Activated naive CD4-positive, alpha-beta T cell treated with anti-CD3 and anti-CD28 coated beads, Interleukin-2, amount 10 ng/mL, durations not matched to agents 7 days and 5 days (primary cell): ENCODE results near the gene OSCAR.

ENCODE experiments used
- CTCF ChIA-PET: fragments of 350-600 bp; sonication (Branson Sonifier 250); formaldehyde crosslinking; loops from one replicate; lab custom pipeline; 2021; ENCODE audit warnings: antibody characterized with exemption; lab: Charles Lee
- DNase-seq: peaks from one replicate; pipeline ENCODE4 v3.0.0-alpha.2; 2020
- H3K27ac Mint-ChIP-seq: one replicate; pipeline ENCODE4 v1.8.0; 2021; ENCODE audit warnings: mild to moderate bottlenecking, moderate library complexity, mixed read lengths
- H3K27me3 Mint-ChIP-seq: one replicate; pipeline ENCODE4 v1.8.0; 2021; ENCODE audit warnings: mild to moderate bottlenecking, mixed read lengths
- H3K36me3 Mint-ChIP-seq: one replicate; pipeline ENCODE4 v1.8.0; 2021; ENCODE audit warnings: mixed read lengths
- H3K4me1 Mint-ChIP-seq: one replicate; pipeline ENCODE4 v1.8.0; 2021; ENCODE audit warnings: mixed read lengths
- H3K4me3 Mint-ChIP-seq: one replicate; pipeline ENCODE4 v1.8.0; 2021; ENCODE audit warnings: mild to moderate bottlenecking, moderate library complexity, mixed read lengths
- H3K9me3 Mint-ChIP-seq: one replicate; pipeline ENCODE4 v1.8.0; 2021; ENCODE audit warnings: mixed read lengths

The OSCAR gene, protein sequence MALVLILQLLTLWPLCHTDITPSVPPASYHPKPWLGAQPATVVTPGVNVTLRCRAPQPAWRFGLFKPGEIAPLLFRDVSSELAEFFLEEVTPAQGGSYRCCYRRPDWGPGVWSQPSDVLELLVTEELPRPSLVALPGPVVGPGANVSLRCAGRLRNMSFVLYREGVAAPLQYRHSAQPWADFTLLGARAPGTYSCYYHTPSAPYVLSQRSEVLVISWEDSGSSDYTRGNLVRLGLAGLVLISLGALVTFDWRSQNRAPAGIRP

DNA sequence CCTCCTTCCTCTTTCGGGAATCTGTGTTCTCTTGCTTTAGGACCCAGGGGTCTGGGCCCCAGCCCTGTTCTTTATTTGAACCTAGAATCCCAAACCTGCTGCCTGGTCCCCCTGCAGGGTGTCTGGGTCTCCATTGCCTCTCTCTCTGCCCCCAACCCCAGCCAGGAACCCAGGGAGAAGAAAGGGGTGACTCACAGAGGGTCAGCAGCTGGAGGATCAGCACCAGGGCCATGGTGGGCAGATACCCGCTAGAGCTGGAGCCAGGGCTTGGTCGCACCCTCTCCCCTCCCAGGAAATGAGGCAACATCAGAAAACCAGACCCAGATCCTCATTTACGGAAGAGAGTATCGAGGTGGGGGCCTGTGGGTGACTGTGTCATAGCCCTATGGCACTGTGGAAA, at the start of gene OSCAR:
Gene OSCAR (minus strand): TSS at position 243 of the 400 bp plus-strand sequence. CDS start 11 bp downstream, at position 232.
- peaks cover 23% of the 10 kb centered on the region for H3K27me3 Mint-ChIP-seq

DNA sequence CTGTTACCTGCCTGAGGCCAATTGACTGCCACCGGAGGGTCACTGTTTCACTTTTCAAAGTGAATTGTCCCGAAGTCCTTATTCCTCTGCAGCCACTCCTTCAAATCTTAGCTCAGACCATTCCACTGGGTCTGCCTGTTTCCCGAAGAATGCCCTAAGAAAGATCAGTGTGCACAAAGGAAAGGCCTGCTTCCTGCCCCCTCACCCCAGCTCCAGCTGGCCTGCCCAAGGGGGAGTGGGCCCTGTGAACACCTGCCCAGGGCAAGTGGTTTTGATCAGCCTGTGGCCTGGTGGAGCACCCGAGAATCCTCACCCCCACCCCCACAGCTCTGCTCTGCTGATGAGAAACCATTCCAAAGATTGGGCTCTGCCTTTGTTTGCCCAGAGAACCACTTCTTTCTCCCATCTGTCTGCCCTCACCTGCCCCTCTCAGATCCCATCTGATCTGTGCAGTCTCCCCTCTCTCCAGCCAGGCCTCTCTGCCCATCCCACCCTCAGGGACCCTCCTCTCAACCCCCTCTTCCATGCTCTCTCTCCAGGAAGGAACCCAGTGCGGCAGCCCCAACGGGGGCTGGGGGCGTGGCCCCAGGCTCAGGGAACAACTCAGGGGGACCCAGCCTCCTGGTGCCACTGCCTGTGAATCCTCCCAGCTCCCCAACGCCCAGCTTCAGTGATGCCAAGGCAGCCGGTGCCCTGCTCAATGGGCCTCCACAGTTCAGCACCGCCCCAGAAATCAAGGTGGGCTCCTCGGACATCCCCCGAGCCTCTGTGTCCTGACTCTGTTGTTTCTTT, 48.6 kb upstream of the OSCAR start:
- Mint-ChIP-seq H3K4me3 (no peak overlapping the region), H3K36me3 (peaks cover 71% of the 10 kb centered on the region), H3K9me3 (no peaks in the 10 kb centered on the region), H3K27ac (no peak overlapping the region), H3K27me3 (no peaks in the 10 kb centered on the region), H3K4me1 (peaks cover 7% of the 10 kb centered on the region)
- no peak for DNase-seq
- CTCF ChIA-PET, result interaction anchor here (1.2 kb wide), 1 partner anchor 10 kb away, joined by 3 read pairs; the partner anchor contains the start of gene LENG1

More for the DNA sequence above, at the start of gene OSCAR:
- CTCF ChIA-PET, result no interaction called here
- peak within 1 kb of the TSS; percentile 60 for H3K27ac Mint-ChIP-seq
- DNase-seq, result no peak
- peaks cover 30% of the 10 kb centered on the region for H3K4me1 Mint-ChIP-seq
- peaks cover 6% of the 10 kb centered on the region for H3K36me3 Mint-ChIP-seq
- H3K9me3 Mint-ChIP-seq, result no peaks in the 10 kb centered on the region
- peak within 1 kb of the TSS; percentile 2 for H3K4me3 Mint-ChIP-seq

DNA sequence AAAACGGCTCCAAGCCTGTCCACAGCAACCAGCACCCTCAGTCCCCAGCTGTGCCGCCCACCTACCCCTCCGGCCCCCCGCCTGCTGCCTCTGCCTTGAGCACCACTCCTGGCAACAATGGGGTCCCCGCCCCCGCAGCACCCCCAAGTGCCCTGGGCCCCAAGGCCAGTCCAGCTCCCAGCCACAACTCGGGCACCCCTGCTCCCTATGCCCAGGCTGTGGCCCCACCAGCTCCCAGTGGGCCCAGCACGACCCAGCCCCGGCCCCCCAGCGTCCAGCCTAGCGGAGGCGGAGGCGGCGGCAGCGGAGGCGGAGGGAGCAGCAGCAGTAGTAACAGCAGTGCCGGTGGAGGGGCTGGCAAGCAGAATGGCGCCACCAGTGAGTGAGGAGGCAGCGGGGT, 47.6 kb upstream of the OSCAR start:
- Mint-ChIP-seq H3K9me3 (no peaks in the 10 kb centered on the region), H3K36me3 (peaks cover 72% of the 10 kb centered on the region), H3K4me3 (no peak overlapping the region), H3K27me3 (no peaks in the 10 kb centered on the region), H3K4me1 (peaks cover under 1% of the 10 kb centered on the region), H3K27ac (no peak overlapping the region)
- CTCF ChIA-PET, result interaction anchor here (1.2 kb wide), 1 partner anchor 11 kb away, joined by 3 read pairs; the partner anchor contains the start of gene LENG1
- DNase-seq, result no peak

DNA sequence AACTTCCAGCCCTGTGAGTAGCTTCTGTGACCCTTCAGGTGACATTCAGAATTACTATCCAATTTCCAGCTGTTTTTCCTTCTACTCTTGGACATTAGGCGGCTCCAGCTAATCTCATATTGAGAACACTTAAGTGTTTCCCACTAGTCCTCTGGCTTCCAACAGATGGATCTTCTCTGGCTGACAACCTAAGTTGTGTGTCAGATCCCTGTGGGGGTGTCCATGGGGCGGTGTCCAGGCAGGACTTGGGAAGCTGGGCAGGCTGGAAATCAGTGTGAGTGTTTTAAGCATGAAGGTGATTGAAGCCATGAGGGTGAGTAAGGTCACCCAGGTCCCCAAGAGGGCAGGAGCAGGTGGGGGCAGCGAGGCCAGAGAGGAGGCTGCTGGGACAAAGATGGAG, 47.1 kb upstream of the OSCAR start:
- no peak for DNase-seq
- no peaks in the 10 kb centered on the region for H3K9me3 Mint-ChIP-seq
- no peak overlapping the region for H3K4me3 Mint-ChIP-seq
- H3K27ac Mint-ChIP-seq, result no peak overlapping the region
- H3K36me3 Mint-ChIP-seq, result peaks cover 73% of the 10 kb centered on the region
- no peaks in the 10 kb centered on the region for H3K4me1 Mint-ChIP-seq
- no peaks in the 10 kb centered on the region for H3K27me3 Mint-ChIP-seq
- CTCF ChIA-PET, result no interaction called here

DNA sequence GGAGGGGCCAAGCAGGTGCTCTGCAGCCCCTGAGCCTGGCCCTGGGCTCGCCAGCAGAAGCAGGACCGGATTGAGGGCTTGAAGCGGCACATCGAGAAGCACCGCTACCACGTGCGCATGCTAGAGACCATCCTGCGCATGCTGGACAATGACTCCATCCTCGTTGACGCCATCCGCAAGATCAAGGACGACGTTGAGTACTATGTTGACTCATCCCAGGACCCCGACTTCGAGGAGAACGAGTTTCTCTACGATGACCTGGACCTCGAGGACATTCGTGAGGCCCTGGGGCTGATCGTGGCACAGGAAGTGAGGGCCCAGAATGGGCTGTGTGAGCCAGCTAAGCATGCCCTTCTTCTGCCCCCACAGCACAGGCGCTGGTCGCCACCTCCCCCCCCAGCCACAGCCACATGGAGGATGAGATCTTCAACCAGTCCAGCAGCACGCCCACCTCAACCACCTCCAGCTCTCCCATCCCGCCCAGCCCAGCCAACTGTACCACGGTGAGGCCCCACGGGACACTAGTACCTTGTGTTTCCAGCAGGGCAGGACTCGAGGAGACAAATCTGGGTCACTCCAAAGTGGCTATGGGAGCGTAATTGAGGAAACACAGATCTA, 45.0 kb upstream of the OSCAR start:
- H3K27ac Mint-ChIP-seq, result no peak overlapping the region
- H3K9me3 Mint-ChIP-seq, result no peaks in the 10 kb centered on the region
- peaks cover 9% of the 10 kb centered on the region for H3K4me1 Mint-ChIP-seq
- H3K27me3 Mint-ChIP-seq, result no peaks in the 10 kb centered on the region
- CTCF ChIA-PET, result no interaction called here
- no peak overlapping the region for H3K4me3 Mint-ChIP-seq
- peaks cover 68% of the 10 kb centered on the region for H3K36me3 Mint-ChIP-seq
- no peak for DNase-seq

DNA sequence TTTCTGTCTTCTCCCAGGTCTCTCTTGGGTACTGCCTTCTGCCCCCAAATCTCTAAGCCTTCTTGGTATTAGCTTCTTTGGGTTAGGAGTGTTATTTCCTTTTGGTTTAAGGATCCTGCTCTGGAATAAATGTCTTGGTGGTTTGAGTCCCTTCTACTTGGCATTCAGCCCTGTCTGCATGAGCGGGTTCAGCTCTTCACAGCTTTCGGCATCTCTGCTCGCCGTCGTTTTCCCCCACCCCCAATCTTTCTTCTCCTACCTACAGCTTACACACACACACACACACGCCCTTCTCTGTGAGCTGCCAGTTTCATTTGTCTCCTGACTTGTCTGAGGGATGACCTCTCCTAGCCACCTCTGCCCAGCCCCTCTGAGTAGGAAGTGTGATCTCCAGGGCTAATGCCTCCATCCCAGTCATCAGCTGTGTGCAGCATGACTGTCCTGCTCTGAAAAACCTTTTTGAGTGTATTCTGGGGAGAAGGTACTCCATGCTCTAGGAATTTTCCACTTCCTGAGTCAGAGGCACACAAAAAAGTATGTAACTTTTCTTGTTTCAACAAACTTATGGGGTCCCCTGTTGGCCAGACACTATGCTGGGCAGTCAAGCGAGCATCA, 41.7 kb upstream of the OSCAR start:
- Mint-ChIP-seq H3K27me3 (no peaks in the 10 kb centered on the region), H3K27ac (peak overlapping the region; percentile 26), H3K9me3 (no peaks in the 10 kb centered on the region), H3K36me3 (peaks cover 68% of the 10 kb centered on the region), H3K4me1 (peaks cover 31% of the 10 kb centered on the region), H3K4me3 (no peak overlapping the region)
- DNase-seq, result no peak
- CTCF ChIA-PET, result no interaction called here

DNA sequence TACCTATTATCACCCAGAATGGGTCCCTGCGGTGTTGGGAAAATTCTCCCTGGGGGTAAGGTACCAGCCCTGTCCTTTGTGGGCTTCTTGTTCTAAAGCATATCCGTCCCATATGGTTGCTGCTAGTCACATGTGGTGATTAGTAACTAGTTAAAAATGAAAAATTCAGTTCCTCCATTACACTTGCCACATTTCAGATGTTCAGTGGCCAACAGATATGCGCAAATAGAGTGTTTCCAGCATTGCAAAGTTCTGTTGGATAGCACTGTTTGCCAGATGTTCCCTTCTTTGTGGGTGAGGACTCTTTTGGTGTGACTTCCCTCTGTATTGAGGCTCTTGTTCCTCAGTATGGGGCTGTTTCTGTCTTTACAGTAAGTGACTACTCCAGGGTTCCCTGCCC, 40.8 kb upstream of the OSCAR start:
- Mint-ChIP-seq H3K9me3 (no peaks in the 10 kb centered on the region), H3K27me3 (no peaks in the 10 kb centered on the region), H3K36me3 (peaks cover 59% of the 10 kb centered on the region), H3K27ac (no peak overlapping the region), H3K4me3 (no peak overlapping the region), H3K4me1 (peaks cover 35% of the 10 kb centered on the region)
- CTCF ChIA-PET, result no interaction called here
- DNase-seq, result no peak

DNA sequence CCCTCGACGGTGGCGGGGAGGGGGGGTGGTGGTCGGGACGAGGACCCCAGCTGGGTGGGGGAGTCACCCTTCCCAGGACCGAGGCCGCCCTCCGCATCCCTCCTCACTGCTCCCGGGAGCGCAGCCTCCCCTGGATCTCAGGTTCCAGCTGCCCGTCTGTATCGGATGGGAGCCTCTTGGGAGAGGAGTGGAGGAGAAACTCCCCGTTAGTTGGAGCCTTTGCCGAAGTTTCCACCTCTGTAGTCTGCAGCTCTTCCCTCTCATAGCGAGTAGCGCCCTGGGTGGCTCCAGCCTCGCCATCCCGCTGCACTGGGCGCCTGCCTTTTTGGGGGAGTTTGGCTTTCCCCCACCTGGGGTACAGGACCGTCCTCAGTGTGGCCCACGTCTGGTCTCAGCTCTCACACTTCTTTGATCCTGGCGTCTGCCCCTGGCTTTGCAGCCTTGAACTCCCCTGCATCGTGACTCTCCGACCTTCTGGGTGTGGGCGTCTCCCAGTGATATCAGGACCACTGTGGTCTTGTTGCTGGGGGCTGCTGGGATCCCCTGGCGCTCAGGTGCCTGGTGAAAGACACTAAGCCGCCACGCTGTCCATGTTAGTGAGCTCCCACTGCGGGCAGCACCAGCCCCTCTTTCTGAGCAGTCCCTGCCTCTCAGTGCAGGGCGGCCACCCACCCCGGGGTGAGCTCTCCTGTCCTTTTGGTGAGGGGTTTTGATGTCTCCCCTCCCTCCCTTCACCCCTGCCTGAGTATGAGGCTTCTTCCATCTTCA, 38.1 kb upstream of the OSCAR start:
- peak overlapping the region; percentile 90 for H3K27ac Mint-ChIP-seq
- peak overlapping the region; percentile 80 for H3K4me3 Mint-ChIP-seq
- peaks cover 50% of the 10 kb centered on the region for H3K4me1 Mint-ChIP-seq
- H3K36me3 Mint-ChIP-seq, result peaks cover 39% of the 10 kb centered on the region
- CTCF ChIA-PET, result interaction anchor here (1.6 kb wide), 1 partner anchor 21 kb away, joined by 3 read pairs; the partner anchor contains the start of gene LENG1
- peaks cover 7% of the 10 kb centered on the region for H3K27me3 Mint-ChIP-seq
- DNase-seq, result peak; percentile 30
- H3K9me3 Mint-ChIP-seq, result peaks cover 3% of the 10 kb centered on the region

DNA sequence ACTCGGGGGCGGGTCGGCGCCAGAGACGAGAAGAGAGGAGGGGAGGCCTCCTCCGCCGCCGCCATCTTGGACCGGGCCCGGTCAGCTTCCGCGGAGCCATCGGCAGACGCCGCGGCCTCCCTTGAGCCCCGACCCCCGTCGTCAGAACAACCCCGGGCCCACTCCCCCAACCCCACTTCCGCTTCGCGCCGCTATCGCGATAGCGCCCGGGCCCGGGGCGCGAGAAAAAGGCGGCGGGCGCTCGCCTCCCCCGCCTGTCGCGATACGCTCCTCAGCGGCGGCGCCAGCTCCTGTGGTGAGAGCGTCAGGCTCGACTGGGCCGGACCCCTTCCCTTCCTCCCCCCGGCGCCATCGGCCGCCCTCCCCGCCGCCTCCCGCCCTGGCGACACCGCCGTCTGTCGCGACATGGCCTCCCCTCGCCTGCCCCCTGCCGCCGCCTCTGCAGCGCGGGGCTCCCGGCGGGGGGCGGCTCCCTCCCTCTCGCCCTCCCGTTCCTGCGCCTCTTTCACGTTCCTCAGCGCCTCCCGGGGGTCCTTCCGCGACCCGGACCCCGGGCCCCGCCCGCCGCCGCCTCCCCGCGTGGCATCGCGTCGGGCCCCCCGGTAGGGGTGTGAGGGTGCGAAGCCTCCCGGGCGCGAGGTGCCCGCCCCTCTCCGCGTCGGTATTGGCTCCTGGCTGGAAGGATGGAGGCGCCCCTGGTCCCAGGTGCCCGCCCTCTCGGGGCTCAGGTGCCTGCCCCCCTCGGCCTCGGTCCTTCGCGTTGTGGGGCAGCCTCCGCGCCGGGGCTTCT, 37.3 kb upstream of the OSCAR start, which contains the start of gene CNOT3:
Gene CNOT3 (plus strand): TSS at position 64 of the 790 bp plus-strand sequence. CDS start 5,217 bp downstream, outside the sequence.
- Mint-ChIP-seq H3K36me3 (peaks cover 32% of the 10 kb centered on the region), H3K4me3 (peak within 1 kb of the TSS; percentile 80), H3K4me1 (peaks cover 50% of the 10 kb centered on the region), H3K27me3 (peaks cover 7% of the 10 kb centered on the region), H3K9me3 (peaks cover 3% of the 10 kb centered on the region), H3K27ac (peak within 1 kb of the TSS; percentile 91)
- peak; percentile 65 for DNase-seq
- CTCF ChIA-PET, result interaction anchor here (0.6 to 1.6 kb wide), 3 partner anchors 21 to 41 kb away, joined by 3 to 4 read pairs (median 3); partner anchors contain the start of gene LENG1

DNA sequence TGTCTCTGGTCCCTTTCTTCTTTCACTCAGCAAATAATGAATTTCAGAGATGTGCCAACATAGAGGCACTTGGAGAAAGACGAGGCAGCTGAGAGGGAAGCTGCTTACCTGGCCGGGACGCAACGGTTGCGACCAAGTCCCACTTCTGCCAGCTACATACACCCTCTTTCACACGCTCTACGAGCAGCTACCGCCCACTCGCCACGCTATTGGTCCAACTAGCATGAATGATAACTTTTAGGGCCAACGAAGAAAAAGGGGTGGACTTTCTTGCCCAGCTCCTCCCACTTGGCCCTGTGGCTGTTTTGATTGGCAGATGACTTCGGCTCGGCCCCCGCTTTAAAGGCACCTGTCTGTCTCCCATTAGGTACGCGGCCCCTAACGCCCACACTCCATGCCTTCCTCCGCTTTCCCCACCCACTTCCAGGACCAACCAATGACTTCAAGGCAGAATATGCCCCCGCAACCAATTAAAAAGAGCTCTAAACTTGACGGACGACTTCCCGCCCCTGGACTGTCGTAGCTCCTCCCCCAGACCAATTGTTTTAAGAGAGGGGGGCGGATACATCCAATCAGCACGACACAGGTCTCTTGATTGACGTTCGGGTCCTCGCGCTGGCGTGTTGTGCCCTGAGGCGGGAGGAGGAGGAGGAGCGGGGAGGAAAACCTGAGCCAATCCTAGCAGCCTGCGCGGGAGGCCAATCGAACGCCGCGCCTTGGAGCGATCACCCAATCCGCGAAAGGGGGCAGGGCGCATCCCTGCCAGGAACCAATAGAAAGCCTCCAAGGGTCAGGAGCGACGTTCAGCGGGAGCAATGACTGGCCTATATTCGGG, 36.5 kb upstream of the OSCAR start:
- peaks cover 50% of the 10 kb centered on the region for H3K4me1 Mint-ChIP-seq

DNA sequence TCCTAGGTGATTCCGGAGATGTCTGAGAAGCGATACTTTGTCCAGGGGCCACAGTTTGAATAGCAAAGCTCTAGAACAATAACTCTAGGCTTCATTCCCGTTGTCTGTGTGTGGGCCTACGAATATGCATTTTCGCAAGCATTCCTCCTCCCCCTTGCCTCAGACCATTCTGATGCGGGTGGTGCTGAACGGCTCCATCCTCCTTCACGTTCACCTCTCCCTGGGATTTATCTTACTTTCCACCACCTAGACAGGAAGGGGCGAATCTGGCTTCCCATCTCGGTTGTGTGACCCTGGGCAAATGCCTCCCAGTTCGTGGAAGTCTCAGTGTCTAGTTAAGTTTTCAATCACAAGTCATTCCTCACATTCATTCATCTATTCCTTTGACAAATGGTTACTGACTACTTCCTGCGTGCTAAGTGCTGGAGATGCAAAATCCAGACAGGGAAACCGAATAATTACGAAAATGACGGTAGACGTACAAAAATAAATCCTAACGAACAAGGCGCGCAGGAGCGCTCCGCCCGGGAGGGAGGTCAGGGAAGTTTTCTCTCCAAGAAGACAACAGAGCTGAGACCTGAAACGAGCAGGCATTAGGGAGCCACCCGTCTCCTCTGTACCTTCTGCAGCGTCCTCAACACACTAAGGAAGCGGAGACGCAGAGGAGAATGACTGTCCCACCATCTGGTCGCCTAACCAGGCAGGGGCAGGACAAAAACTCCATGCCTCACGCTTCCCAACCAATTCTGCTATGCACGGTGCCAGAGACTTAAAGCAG, 35.7 kb upstream of the OSCAR start:
- Mint-ChIP-seq H3K9me3 (peaks cover 3% of the 10 kb centered on the region), H3K27me3 (peaks cover 7% of the 10 kb centered on the region), H3K27ac (peak overlapping the region; percentile 91), H3K36me3 (peaks cover 26% of the 10 kb centered on the region), H3K4me1 (peaks cover 43% of the 10 kb centered on the region), H3K4me3 (peak overlapping the region; percentile 80)
- CTCF ChIA-PET, result interaction anchor here (1.0 to 1.1 kb wide), 2 partner anchors 19 to 29 kb away, joined by 3 to 4 read pairs; no protein-coding TSS in a partner anchor
- DNase-seq, result no peak

More for the DNA sequence above, 36.5 kb upstream of the OSCAR start:
- Mint-ChIP-seq H3K27ac (peak overlapping the region; percentile 91), H3K4me3 (peak overlapping the region; percentile 80), H3K27me3 (peaks cover 7% of the 10 kb centered on the region), H3K36me3 (peaks cover 26% of the 10 kb centered on the region), H3K9me3 (peaks cover 3% of the 10 kb centered on the region)
- peak; percentile 100 for DNase-seq
- CTCF ChIA-PET, result interaction anchor here (0.6 to 1.6 kb wide), 5 partner anchors 20 to 90 kb away, joined by 3 to 4 read pairs (median 3); partner anchors contain the start of gene LENG1
